Mammary epithelial cell (primary cell): ENCODE measurements around the gene FBXL17.

Experiments
- CTCF ChIP-seq, 2 donors: IDR thresholded peaks in 1 of 2; conservative IDR thresholded peaks in 1 of 2; 2 replicates each; pipeline ENCODE4 v1.5.1; 2011 to 2012; ENCODE audit warnings: inconsistent platforms in 2 of 2, low read length in 2 of 2, mild to moderate bottlenecking in 2 of 2, control low read depth in 1 of 2, low read depth in 1 of 2; ENCODE audit not compliant: insufficient read depth in 1 of 2; ENCODE audit errors: extremely low read depth in 1 of 2
- EZH2 ChIP-seq: IDR thresholded peaks from 2 replicates; pipeline ENCODE4 v1.6.1; 2012; ENCODE audit warnings: low read length, inconsistent platforms, borderline replicate concordance

GRCh38 chr5:107950776-107951175 is 431.1 kb downstream of the FBXL17 start:
- no peak for TF ChIP-seq EZH2
- TF ChIP-seq CTCF (conservative IDR thresholded peaks at IDR 0.05 in 1 of 2, IDR thresholded peaks at IDR 0.05 in 1 of 2; ENCODE audit: extremely low read depth in 1 of 2, insufficient read depth in 1 of 2, low read depth in 1 of 2, low read length in 2 of 2), result no peak
